ENCODE results near the gene LRRN3. TPM values are rescaled to one million over a fixed set of nuclear protein-coding genes. Genes with fewer than 3 reads are reported as not detected.

Gene LRRN3
- total RNA-seq, 1 donor from 2014 or later: 6.1 TPM

GRCh38 chr7:111091593-111092358, 849 bp downstream of the LRRN3 start:
- Histone ChIP-seq H3K27ac (peak overlapping the region; percentile 21), H3K27me3 (ENCODE audit: low read depth) (no peaks in the 10 kb centered on the region), H3K4me1 (peaks cover 5% of the 10 kb centered on the region), H3K36me3 (no peaks in the 10 kb centered on the region), H3K9me3 (no peaks in the 10 kb centered on the region), H3K4me3 (peak overlapping the region; percentile 43)
- DNase-seq (no peak), ATAC-seq (peak in 1 of 2 donors; percentile 15)
- TF ChIP-seq, protein P1, sequence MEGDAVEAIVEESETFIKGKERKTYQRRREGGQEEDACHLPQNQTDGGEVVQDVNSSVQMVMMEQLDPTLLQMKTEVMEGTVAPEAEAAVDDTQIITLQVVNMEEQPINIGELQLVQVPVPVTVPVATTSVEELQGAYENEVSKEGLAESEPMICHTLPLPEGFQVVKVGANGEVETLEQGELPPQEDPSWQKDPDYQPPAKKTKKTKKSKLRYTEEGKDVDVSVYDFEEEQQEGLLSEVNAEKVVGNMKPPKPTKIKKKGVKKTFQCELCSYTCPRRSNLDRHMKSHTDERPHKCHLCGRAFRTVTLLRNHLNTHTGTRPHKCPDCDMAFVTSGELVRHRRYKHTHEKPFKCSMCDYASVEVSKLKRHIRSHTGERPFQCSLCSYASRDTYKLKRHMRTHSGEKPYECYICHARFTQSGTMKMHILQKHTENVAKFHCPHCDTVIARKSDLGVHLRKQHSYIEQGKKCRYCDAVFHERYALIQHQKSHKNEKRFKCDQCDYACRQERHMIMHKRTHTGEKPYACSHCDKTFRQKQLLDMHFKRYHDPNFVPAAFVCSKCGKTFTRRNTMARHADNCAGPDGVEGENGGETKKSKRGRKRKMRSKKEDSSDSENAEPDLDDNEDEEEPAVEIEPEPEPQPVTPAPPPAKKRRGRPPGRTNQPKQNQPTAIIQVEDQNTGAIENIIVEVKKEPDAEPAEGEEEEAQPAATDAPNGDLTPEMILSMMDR (IDR thresholded peaks at IDR 0.05): no peak
- intact Hi-C loops (cut with DNase I): no loop called here

- Histone ChIP-seq H3K27ac (peak overlapping the region; percentile 21), H3K4me1 (peaks cover 5% of the 10 kb centered on the region), H3K9me3 (no peaks in the 10 kb centered on the region), H3K36me3 (no peaks in the 10 kb centered on the region), H3K4me3 (peak overlapping the region; percentile 43), H3K27me3 (ENCODE audit: low read depth) (no peaks in the 10 kb centered on the region)
- no peak for DNase-seq
- TF ChIP-seq, protein P1 (IDR thresholded peaks at IDR 0.05): no peak
- intact Hi-C loops (cut with DNase I): no loop called here
- ATAC-seq: no peak
These were observed 1.7 kb downstream of the LRRN3 start for GRCh38 chr7:111092406-111093236.

DNA sequence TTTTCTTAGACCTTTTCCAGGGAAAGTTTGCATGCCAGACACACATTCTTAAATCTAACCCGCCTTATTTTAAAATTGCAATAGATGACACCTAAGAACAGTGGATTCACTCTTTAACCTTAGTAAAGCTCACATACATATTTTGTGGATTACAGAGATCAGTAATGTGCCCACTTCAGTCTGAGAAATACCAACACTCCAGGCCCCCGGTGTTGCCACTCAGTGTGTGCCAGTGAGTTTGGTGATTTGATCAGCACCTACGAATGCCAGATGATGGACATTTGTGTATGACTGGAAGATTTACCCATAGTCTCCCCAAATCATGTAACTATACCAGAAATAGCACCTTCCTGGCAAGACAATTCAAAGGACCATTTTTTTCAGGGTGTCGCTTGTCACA, 2.6 kb downstream of the LRRN3 start:
- TF ChIP-seq, protein P1 (IDR thresholded peaks at IDR 0.05): no peak
- no peak overlapping the region for H3K27ac ChIP-seq
- H3K9me3 ChIP-seq: no peaks in the 10 kb centered on the region
- H3K4me1 ChIP-seq: peaks cover 5% of the 10 kb centered on the region
- ATAC-seq (no peak), DNase-seq (no peak)
- no peaks in the 10 kb centered on the region for H3K27me3 ChIP-seq (ENCODE audit: low read depth)
- intact Hi-C loops (cut with DNase I): no loop called here
- no peaks in the 10 kb centered on the region for H3K36me3 ChIP-seq
- peak overlapping the region; percentile 43 for H3K4me3 ChIP-seq

GRCh38 chr7:111094419-111094818, 3.5 kb downstream of the LRRN3 start:
- TF ChIP-seq, protein P1 (IDR thresholded peaks at IDR 0.05): no peak
- Histone ChIP-seq H3K27ac (no peak overlapping the region), H3K4me3 (peak overlapping the region; percentile 43), H3K4me1 (peaks cover 5% of the 10 kb centered on the region), H3K27me3 (ENCODE audit: low read depth) (no peaks in the 10 kb centered on the region), H3K36me3 (no peaks in the 10 kb centered on the region), H3K9me3 (no peaks in the 10 kb centered on the region)
- intact Hi-C loops (cut with DNase I): no loop called here
- ATAC-seq (no peak), DNase-seq (no peak)

GRCh38 chr7:111096997-111097396, 6.1 kb downstream of the LRRN3 start:
- DNase-seq: no peak
- Histone ChIP-seq H3K9me3 (no peaks in the 10 kb centered on the region), H3K27me3 (ENCODE audit: low read depth) (no peaks in the 10 kb centered on the region), H3K4me1 (no peaks in the 10 kb centered on the region), H3K27ac (no peak overlapping the region), H3K4me3 (no peak overlapping the region), H3K36me3 (no peaks in the 10 kb centered on the region)
- TF ChIP-seq, protein P1 (IDR thresholded peaks at IDR 0.05): no peak
- no peak for ATAC-seq
- intact Hi-C loops (cut with DNase I): no loop called here

Data from lower lobe of right lung (tissue), 2 donors.